ENCODE measurements around the gene GLIS2. TPM values are rescaled to one million over a fixed set of nuclear protein-coding genes. Genes with fewer than 3 reads are reported as not detected.

GLIS2 gene
- total RNA-seq, 1 donor from 2014 or later, result 23.2 TPM

GRCh38 chr16:4359914-4360313, 44.0 kb downstream of the GLIS2 start:
- Mint-ChIP-seq H3K36me3 (ENCODE audit: insufficient read depth) (peaks cover 4% of the 10 kb centered on the region), H3K27ac (no peak overlapping the region), H3K9me3 (ENCODE audit: low read depth) (no peaks in the 10 kb centered on the region), H3K4me1 (ENCODE audit: low read depth) (no peaks in the 10 kb centered on the region), H3K4me3 (ENCODE audit: low read depth) (no peak overlapping the region), H3K27me3 (no peaks in the 10 kb centered on the region)
- DNase-seq (ENCODE audit: low spot score, unreplicated experiment), result no peak
- TF ChIP-seq, protein P1, sequence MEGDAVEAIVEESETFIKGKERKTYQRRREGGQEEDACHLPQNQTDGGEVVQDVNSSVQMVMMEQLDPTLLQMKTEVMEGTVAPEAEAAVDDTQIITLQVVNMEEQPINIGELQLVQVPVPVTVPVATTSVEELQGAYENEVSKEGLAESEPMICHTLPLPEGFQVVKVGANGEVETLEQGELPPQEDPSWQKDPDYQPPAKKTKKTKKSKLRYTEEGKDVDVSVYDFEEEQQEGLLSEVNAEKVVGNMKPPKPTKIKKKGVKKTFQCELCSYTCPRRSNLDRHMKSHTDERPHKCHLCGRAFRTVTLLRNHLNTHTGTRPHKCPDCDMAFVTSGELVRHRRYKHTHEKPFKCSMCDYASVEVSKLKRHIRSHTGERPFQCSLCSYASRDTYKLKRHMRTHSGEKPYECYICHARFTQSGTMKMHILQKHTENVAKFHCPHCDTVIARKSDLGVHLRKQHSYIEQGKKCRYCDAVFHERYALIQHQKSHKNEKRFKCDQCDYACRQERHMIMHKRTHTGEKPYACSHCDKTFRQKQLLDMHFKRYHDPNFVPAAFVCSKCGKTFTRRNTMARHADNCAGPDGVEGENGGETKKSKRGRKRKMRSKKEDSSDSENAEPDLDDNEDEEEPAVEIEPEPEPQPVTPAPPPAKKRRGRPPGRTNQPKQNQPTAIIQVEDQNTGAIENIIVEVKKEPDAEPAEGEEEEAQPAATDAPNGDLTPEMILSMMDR (IDR thresholded peaks at IDR 0.05; ENCODE audit: unreplicated experiment), result no peak

- Mint-ChIP-seq H3K4me3 (ENCODE audit: low read depth) (no peak overlapping the region), H3K9me3 (ENCODE audit: low read depth) (no peaks in the 10 kb centered on the region), H3K27ac (no peak overlapping the region), H3K36me3 (ENCODE audit: insufficient read depth) (peaks cover 4% of the 10 kb centered on the region), H3K27me3 (no peaks in the 10 kb centered on the region), H3K4me1 (ENCODE audit: low read depth) (no peaks in the 10 kb centered on the region)
- DNase-seq (ENCODE audit: low spot score, unreplicated experiment), result no peak
- TF ChIP-seq, protein P1 (IDR thresholded peaks at IDR 0.05; ENCODE audit: unreplicated experiment), result no peak
Measured at GRCh38 chr16:4360538-4361021, 44.7 kb downstream of the GLIS2 start.

GRCh38 chr16:4361033-4361943, 45.4 kb downstream of the GLIS2 start:
- H3K36me3 Mint-ChIP-seq (ENCODE audit: insufficient read depth), result peaks cover 4% of the 10 kb centered on the region
- H3K27ac Mint-ChIP-seq, result no peak overlapping the region
- no peaks in the 10 kb centered on the region for H3K9me3 Mint-ChIP-seq (ENCODE audit: low read depth)
- TF ChIP-seq, protein P1 (IDR thresholded peaks at IDR 0.05; ENCODE audit: unreplicated experiment), result no peak
- H3K4me1 Mint-ChIP-seq (ENCODE audit: low read depth), result no peaks in the 10 kb centered on the region
- DNase-seq (ENCODE audit: low spot score, unreplicated experiment), result no peak
- H3K27me3 Mint-ChIP-seq, result no peaks in the 10 kb centered on the region
- no peak overlapping the region for H3K4me3 Mint-ChIP-seq (ENCODE audit: low read depth)

- no peak for DNase-seq (ENCODE audit: low spot score, unreplicated experiment)
- Mint-ChIP-seq H3K9me3 (ENCODE audit: low read depth) (no peaks in the 10 kb centered on the region), H3K36me3 (ENCODE audit: insufficient read depth) (peaks cover 4% of the 10 kb centered on the region), H3K4me1 (ENCODE audit: low read depth) (no peaks in the 10 kb centered on the region), H3K27me3 (no peaks in the 10 kb centered on the region), H3K27ac (no peak overlapping the region), H3K4me3 (ENCODE audit: low read depth) (no peak overlapping the region)
- TF ChIP-seq, protein P1 (IDR thresholded peaks at IDR 0.05; ENCODE audit: unreplicated experiment), result no peak
Measured at GRCh38 chr16:4361944-4362311, 46.1 kb downstream of the GLIS2 start.

- Mint-ChIP-seq H3K9me3 (ENCODE audit: low read depth) (no peaks in the 10 kb centered on the region), H3K4me1 (ENCODE audit: low read depth) (no peaks in the 10 kb centered on the region), H3K27me3 (no peaks in the 10 kb centered on the region), H3K27ac (no peak overlapping the region), H3K36me3 (ENCODE audit: insufficient read depth) (peaks cover 4% of the 10 kb centered on the region), H3K4me3 (ENCODE audit: low read depth) (no peak overlapping the region)
- no peak for DNase-seq (ENCODE audit: low spot score, unreplicated experiment)
- TF ChIP-seq, protein P1 (IDR thresholded peaks at IDR 0.05; ENCODE audit: unreplicated experiment), result no peak
Measured at GRCh38 chr16:4362476-4363135, 46.7 kb downstream of the GLIS2 start.

Data from progenitor cell of endocrine pancreas (in vitro differentiated cells).